Heart right ventricle (tissue), 16 donors: ENCODE data around the gene TBC1D14. TPM values are rescaled to one million over a fixed set of nuclear protein-coding genes. Genes with fewer than 3 reads are reported as not detected.
A peak's percentile ranks its signal among the peaks of the same experiment; 100 is the strongest.

ENCODE experiments used
- ATAC-seq, 8 donors: fragments of 200-7000 bp; cut with Tn5 transposase; one replicate each; pipeline ENCODE4 v1.9.1; 2020; ENCODE audit warnings: mild to moderate bottlenecking in 8 of 8, moderate library complexity in 8 of 8, moderate number of reproducible peaks in 1 of 8
- DNase-seq, 2 donors: peaks; one replicate each; pipeline ENCODE4 v3.0.0-alpha.2; 2020
- H3K27ac ChIP-seq, 10 donors: fragments of 200-600 bp; sonication (generic) in 2 of 10; one replicate each; pipeline versions ENCODE4 v1.5.0 to v1.8.0; 2020 to 2022; ENCODE audit warnings: mild to moderate bottlenecking in 3 of 10
- H3K27me3 ChIP-seq, 7 donors: fragments of 200-600 bp; one replicate each; pipeline ENCODE4 v1.8.0; 2021 to 2022; ENCODE audit warnings: mild to moderate bottlenecking in 2 of 7
- H3K36me3 ChIP-seq, 9 donors: fragments of 200-600 bp; sonication (generic) in 1 of 9; one replicate each; pipeline versions ENCODE4 v1.5.0 to v1.8.0; 2020 to 2022; ENCODE audit warnings: mild to moderate bottlenecking in 2 of 9
- H3K4me1 ChIP-seq, 9 donors: fragments of 200-600 bp; sonication (generic) in 1 of 9; one replicate each; pipeline versions ENCODE4 v1.5.0 to v1.8.0; 2020 to 2022; ENCODE audit warnings: mild to moderate bottlenecking in 4 of 9
- H3K4me3 ChIP-seq, 10 donors: fragments of 200-600 bp; sonication (generic) in 2 of 10; one replicate each; pipeline versions ENCODE4 v1.5.0 to v1.8.0; 2020 to 2022; ENCODE audit warnings: mild to moderate bottlenecking in 7 of 10, moderate library complexity in 2 of 10
- H3K9me3 ChIP-seq, 11 donors: fragments of 200-600 bp in 10 of 11; sonication (generic) in 2 of 11; one replicate each; pipeline versions ENCODE4 v1.5.0 to v1.8.0; 2013 to 2022; ENCODE audit warnings: mild to moderate bottlenecking in 2 of 11, control low read depth in 1 of 11, moderate library complexity in 1 of 11
- CTCF ChIP-seq, 9 donors: fragments of 200-600 bp; sonication (generic) in 2 of 9; IDR thresholded peaks; one replicate each; pipeline versions ENCODE4 v1.5.0 to v1.8.0; 2021 to 2022; ENCODE audit warnings: antibody characterized with exemption in 9 of 9, mild to moderate bottlenecking in 5 of 9, moderate library complexity in 1 of 9
- WGBS, 2 donors: extraction: QIAGEN DNeasy Blood & Tissue Kit; methylation state at CpG; one replicate each; pipeline ENCODE4 v1.1.7; 2013; ENCODE audit warnings: inconsistent platforms in 1 of 2; 5-methylcytosine and 5-hydroxymethylcytosine counted together
- intact Hi-C, 10 donors: fragments of 100-400 bp; cut with DNase I; formaldehyde crosslinking; loops; one replicate each; pipeline versions ENCODE4 v1.11.1 to v1.14.2; 2022
- polyA plus RNA-seq, 2 donors: library from polyadenylated mRNA; stranded (reverse); fragments of 200-250 nt; gene quantifications; one replicate each; pipeline ENCODE4 v1.2.3, GENCODE V29; 2013
- total RNA-seq, 10 donors: library from RNA; stranded (reverse); fragmentation: NEBNext Ultra II Directional in 3 of 10; extraction: Animal tissue kit (Norgen Biotek cat#: 25700) in 3 of 10; gene quantifications; one replicate each; pipeline versions ENCODE4 v1.2.1 to v1.2.4, GENCODE V29; 2021 to 2023
- donor health status: Arrhythmogenic right ventricular cardiomyopathy.
- donor health status: ischemic (EF 13 %, LVEDD 7.1; RV severe dilation, severe dysfunction).
- donor health status: healthy with polysubstance abuse.
- donor health status: DM: no; HTN: yes; CAD: no.
- donor health status: DM: no; HTN: no; CAD: no.
- donor health status: ischemic (EF 25% LVEDD 6.9; RV normal size, moderate dysfunction).
- donor health status: ischemic (EF 25% LVEDD 5.7; RV mildly dilated, moderate dysfunction).
- donor health status: healthy.
- donor health status: DM: yes; HTN: yes; CAD: no.
- donor health status: Ischemic cardiomyopathy.
- donor health status: ischemic (EF 35%, LVEDD 5.7; RV mildly dilated, moderate dysfunction).
- donor health status: nonischemic (EF 11% LVEDD 7.7; RV severe dilation, severe dysfunction).
- donor health status: DM: yes; HTN: yes; CAD: no.
- donor health status: PGD.
- donor health status: ischemic (EF 29% LVEDD 5.4; RV normal size, mild dysfunction).
- donor health status: nonischemic (EF 23%, LVEDD 6.1; RV moderate dilation, normal function).

Gene TBC1D14
- total and polyA plus RNA-seq, 12 donors = 10.5 to 43.7 (median 32.6) TPM

- H3K4me3 ChIP-seq = no peak overlapping the region
- peak overlapping the region in 2 of 10 donors; percentile 35 to 89 for H3K27ac ChIP-seq
- TF ChIP-seq CTCF (IDR thresholded peaks at IDR 0.05) = no peak
- ATAC-seq (peak; percentile 27 to 66 (median 51)), DNase-seq (peak in 1 of 2 donors; percentile 44)
- H3K36me3 ChIP-seq = no peaks in the 10 kb centered on the region
- H3K4me1 ChIP-seq = peaks cover 0 to 78% (median 26%) of the 10 kb centered on the region in 9 donors
- WGBS, 2 donors = 63 to 69% methylated on average over 19 to 20 of the region's 20 CpGs
- H3K27me3 ChIP-seq = no peaks in the 10 kb centered on the region
- intact Hi-C loops = no loop called here
- H3K9me3 ChIP-seq = no peaks in the 10 kb centered on the region
Measured at GRCh38 chr4:6938647-6939271, 29.1 kb downstream of the TBC1D14 start.

- no peak for DNase-seq
- H3K4me1 ChIP-seq = peaks cover 0 to 90% (median 26%) of the 10 kb centered on the region in 9 donors
- peak overlapping the region in 4 of 10 donors; percentile 15 to 89 (median 17) for H3K27ac ChIP-seq
Measured at GRCh38 chr4:6939761-6940743, 30.4 kb downstream of the TBC1D14 start.

GRCh38 chr4:6940744-6941137 is 31.1 kb downstream of the TBC1D14 start:
- H3K4me3 ChIP-seq = no peak overlapping the region
- intact Hi-C loops = no loop called here
- 91 to 92% methylated on average over 11 of the region's 11 CpGs for WGBS, 2 donors
- H3K9me3 ChIP-seq = no peaks in the 10 kb centered on the region
- TF ChIP-seq CTCF (IDR thresholded peaks at IDR 0.05) = no peak
- no peaks in the 10 kb centered on the region for H3K36me3 ChIP-seq
- ATAC-seq (no peak), DNase-seq (no peak)
- no peaks in the 10 kb centered on the region for H3K27me3 ChIP-seq
- H3K27ac ChIP-seq = peak overlapping the region in 4 of 10 donors; percentile 15 to 89 (median 17)
- H3K4me1 ChIP-seq = peaks cover 0 to 89% (median 26%) of the 10 kb centered on the region in 9 donors

More at GRCh38 chr4:6939761-6940743, 30.4 kb downstream of the TBC1D14 start:
- Histone ChIP-seq H3K9me3 (no peaks in the 10 kb centered on the region), H3K4me3 (no peak overlapping the region), H3K27me3 (no peaks in the 10 kb centered on the region), H3K36me3 (no peaks in the 10 kb centered on the region)
- peak in 1 of 8 donors; percentile 12 for ATAC-seq
- no peak for TF ChIP-seq CTCF (IDR thresholded peaks at IDR 0.05)
- whole genome bisulfite sequencing, 2 donors = 91% methylated on average over 24 of the region's 24 CpGs
- intact Hi-C loops = no loop called here

- peak overlapping the region in 8 of 10 donors; percentile 8 to 89 (median 39) for H3K27ac ChIP-seq
- peak in 1 of 8 donors; percentile 27 for ATAC-seq
- no peaks in the 10 kb centered on the region for H3K27me3 ChIP-seq
- no peak for TF ChIP-seq CTCF (IDR thresholded peaks at IDR 0.05)
- 68 to 74% methylated on average over 4 of the region's 4 CpGs for WGBS, 2 donors
- no peak for DNase-seq
- H3K4me3 ChIP-seq = peak overlapping the region in 1 of 10 donors; percentile 7
- no peaks in the 10 kb centered on the region for H3K9me3 ChIP-seq
- peaks cover 0 to 81% (median 26%) of the 10 kb centered on the region in 9 donors for H3K4me1 ChIP-seq
- intact Hi-C loops = no loop called here
- H3K36me3 ChIP-seq = no peaks in the 10 kb centered on the region
Measured at GRCh38 chr4:6941796-6942195, 32.2 kb downstream of the TBC1D14 start.
